Effector memory CD4-positive, alpha-beta T cell (primary cell): Measurements from ENCODE around the gene IPCEF1.
"Not testable (repeated sequence)": the region's sequence is repeated elsewhere in the genome, so short reads cannot be mapped to it uniquely, and the experiment has no call there.

Experiments used
- DNase-seq, 3 donors: peaks; one replicate each; pipeline ENCODE4 v3.0.0-alpha.2; 2020
- H3K27ac ChIP-seq: 2 replicates; pipeline ENCODE4 v1.7.0; 2013; ENCODE audit warnings: mild to moderate bottlenecking, low read length, moderate library complexity; ENCODE audit not compliant: insufficient read depth, poor library complexity, severe bottlenecking
- H3K27me3 ChIP-seq: replicated peaks from 2 replicates; pipeline ENCODE4 v1.7.0; 2013; ENCODE audit warnings: mild to moderate bottlenecking, low read length; ENCODE audit not compliant: insufficient read depth, control insufficient read depth, poor library complexity, severe bottlenecking
- H3K36me3 ChIP-seq: 2 replicates; pipeline ENCODE4 v1.7.0; 2013; ENCODE audit warnings: mild to moderate bottlenecking, low read length, moderate library complexity; ENCODE audit not compliant: control insufficient read depth, insufficient read depth
- H3K4me1 ChIP-seq: 2 replicates; pipeline ENCODE4 v1.7.0; 2013; ENCODE audit warnings: low read length, mild to moderate bottlenecking; ENCODE audit not compliant: control insufficient read depth, insufficient read depth, poor library complexity, severe bottlenecking
- H3K4me3 ChIP-seq: 2 replicates; pipeline ENCODE4 v1.7.0; 2013; ENCODE audit warnings: low read length, low read depth, mild to moderate bottlenecking; ENCODE audit not compliant: insufficient read depth, poor library complexity, severe bottlenecking
- H3K9me3 ChIP-seq: 2 replicates; pipeline ENCODE4 v1.7.0; 2013; ENCODE audit warnings: mild to moderate bottlenecking, low read length, moderate library complexity; ENCODE audit not compliant: control insufficient read depth

Gene IPCEF1

DNA sequence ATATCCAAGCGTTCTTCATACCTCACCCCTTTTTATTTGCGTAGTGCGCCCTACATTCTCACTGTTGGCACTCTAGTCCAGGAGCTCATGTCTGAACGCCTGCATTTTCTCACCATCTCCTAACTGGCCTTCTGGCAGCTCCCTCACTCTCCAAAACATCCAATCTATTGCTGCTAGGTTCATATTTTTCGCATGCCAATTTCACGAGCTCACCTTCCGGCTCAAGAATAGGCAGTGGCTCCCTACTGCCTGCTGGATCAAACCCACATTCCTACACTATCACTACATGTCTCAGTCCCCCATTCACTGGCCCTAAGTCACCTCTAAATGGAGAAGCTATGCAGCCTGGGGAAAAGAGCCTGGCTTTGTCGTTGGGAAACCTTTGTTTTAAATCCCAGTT is 115.0 kb downstream of the IPCEF1 start:
- DNase-seq, result no peak
- no peak overlapping the region for H3K4me3 ChIP-seq
- peaks cover 32% of the 10 kb centered on the region for H3K4me1 ChIP-seq
- no peaks in the 10 kb centered on the region for H3K9me3 ChIP-seq
- no peaks in the 10 kb centered on the region for H3K36me3 ChIP-seq
- H3K27me3 ChIP-seq, result no peaks in the 10 kb centered on the region
- no peak overlapping the region for H3K27ac ChIP-seq

DNA sequence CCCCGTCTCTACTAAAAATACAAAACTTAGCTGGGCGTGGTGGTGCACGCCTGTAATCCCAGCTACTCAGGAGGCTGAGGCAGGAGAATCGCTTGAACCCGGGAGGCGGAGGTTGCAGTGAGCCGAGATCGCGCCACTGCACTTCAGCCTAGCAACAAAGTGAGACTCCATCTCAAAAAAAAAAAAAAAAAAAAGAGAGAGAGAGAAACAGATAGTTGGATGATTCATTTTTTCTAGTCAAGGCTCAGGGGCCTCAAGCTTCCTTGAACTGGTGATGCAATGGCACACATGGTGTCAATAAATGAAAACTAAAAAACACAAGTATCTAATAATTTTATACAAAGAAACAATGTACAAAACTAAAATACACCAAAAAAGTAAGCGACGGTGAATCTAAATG is 115.5 kb downstream of the IPCEF1 start:
- H3K36me3 ChIP-seq, H3K27ac ChIP-seq, DNase-seq, H3K27me3 ChIP-seq, H3K4me3 ChIP-seq, H3K9me3 ChIP-seq: not testable (repeated sequence)
- H3K4me1 ChIP-seq, result peaks cover 32% of the 10 kb centered on the region

DNA sequence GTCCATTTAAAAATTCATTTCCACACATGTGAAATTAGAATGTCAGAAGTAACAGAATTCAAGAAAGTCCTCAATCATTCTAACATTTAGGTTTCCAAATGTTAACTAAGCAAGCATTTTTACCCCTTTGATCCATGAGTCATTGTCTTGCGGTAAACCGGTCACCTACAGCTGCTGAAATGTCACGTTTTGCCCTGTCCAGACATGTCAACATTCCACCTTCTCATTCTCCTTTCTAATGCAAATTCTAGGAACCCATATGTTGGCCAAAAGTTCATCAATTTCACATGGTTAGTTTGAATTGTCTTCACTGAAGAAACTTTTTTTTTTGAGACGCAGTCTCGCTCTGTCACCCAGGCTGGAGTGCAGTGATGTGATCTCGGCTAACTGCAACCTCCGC is 117.2 kb downstream of the IPCEF1 start:
- DNase-seq, result no peak

DNA sequence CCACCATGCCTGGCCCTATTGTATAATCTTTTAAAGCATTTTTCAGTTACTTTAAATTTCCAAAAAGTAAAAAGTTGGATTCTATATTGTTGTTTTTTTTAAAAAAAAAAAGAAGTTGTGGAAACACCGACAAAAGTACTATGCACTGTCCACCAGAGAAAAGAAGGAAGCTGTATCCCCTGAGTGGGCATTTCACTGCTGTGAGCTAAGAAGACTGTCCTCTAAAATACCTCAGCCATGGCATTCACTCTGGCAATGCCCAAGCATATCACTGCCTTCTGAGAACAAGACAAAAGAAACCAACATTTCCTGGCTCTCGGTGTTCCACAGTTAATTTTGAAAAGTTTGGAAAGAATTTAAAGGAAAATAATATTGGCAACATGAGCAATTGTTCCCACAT is 117.8 kb downstream of the IPCEF1 start:
- DNase-seq, result no peak
- Histone ChIP-seq H3K36me3 (no peaks in the 10 kb centered on the region), H3K4me3 (no peak overlapping the region), H3K27ac (no peak overlapping the region), H3K27me3 (no peaks in the 10 kb centered on the region), H3K9me3 (no peaks in the 10 kb centered on the region), H3K4me1 (peaks cover 31% of the 10 kb centered on the region)

More for the DNA sequence above, 117.2 kb downstream of the IPCEF1 start:
- H3K27ac ChIP-seq, result no peak overlapping the region
- no peaks in the 10 kb centered on the region for H3K27me3 ChIP-seq
- H3K9me3 ChIP-seq, result no peaks in the 10 kb centered on the region
- H3K4me3 ChIP-seq, result no peak overlapping the region
- peaks cover 28% of the 10 kb centered on the region for H3K4me1 ChIP-seq
- no peaks in the 10 kb centered on the region for H3K36me3 ChIP-seq

DNA sequence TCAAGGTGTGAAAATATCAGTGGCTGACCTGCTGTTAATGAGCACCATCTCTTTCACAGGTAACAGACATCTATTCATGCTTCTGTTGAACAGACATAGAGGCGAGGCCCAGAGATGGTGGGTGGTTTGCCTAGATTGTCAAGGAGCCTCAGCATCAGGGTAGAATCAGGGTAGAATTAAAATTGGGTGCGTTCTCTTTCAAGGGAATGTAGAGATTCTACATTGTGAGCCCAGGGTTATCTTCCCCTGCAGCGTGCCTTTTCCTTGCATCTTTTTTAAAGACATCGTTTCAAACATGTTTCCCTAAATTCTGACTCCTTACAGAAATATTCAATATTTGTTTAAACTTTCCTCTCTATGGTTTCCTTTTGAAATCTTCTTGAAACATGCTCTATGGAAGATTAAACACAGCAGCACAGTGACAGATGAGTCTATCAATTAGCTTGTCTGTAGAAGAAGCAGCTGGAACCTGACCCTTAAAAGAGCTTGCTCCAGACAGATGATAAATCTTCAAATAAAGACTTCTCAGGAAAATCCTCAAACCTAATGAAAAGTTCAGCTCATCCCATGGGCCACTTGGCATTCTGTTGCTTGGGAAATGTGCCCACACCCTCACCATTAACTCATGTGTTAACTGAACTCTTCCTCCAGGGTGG is 119.8 kb downstream of the IPCEF1 start:
- H3K9me3 ChIP-seq, result no peaks in the 10 kb centered on the region
- H3K4me1 ChIP-seq, result peaks cover 26% of the 10 kb centered on the region
- H3K27ac ChIP-seq, result no peak overlapping the region
- no peak for DNase-seq
- no peak overlapping the region for H3K4me3 ChIP-seq
- H3K27me3 ChIP-seq, result no peaks in the 10 kb centered on the region
- H3K36me3 ChIP-seq, result no peaks in the 10 kb centered on the region

DNA sequence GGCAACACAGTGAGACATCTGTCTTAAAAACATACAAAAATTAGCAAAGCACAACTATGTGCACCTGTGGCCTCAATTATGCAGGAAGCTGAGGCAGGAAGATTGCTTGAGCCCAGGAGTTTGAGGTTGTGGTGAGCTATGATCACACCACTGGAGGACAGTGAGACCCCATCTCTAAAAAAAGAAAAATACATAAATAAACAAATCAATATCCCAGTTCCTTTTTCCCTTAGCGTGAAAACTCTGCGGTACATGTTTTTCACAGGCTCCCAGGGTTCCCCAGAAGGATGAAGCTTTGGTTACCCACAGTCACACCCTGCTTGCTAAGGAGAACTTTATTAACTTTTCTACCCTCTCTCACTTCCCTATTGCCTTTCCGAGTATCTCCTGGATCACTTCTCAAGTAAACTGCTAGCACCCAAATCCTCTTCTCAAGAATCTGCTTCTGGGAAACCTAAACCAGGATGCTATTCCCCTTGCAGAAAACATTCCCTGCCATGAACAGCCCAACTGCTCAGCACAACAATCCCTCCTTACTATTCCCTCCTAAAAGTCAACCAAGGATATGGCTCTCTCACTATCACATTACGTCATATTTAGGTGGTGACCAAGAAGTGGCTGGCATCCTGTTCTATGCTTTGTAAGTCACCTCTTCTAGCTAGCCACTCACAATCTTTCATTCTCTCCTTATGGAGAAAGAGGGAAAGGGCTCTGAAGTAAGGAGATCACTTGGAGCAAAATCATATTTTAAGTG is 122.4 kb downstream of the IPCEF1 start:
- no peak for DNase-seq
- Histone ChIP-seq H3K4me1 (peaks cover 28% of the 10 kb centered on the region), H3K4me3 (no peak overlapping the region), H3K9me3 (no peaks in the 10 kb centered on the region), H3K36me3 (no peaks in the 10 kb centered on the region), H3K27me3 (no peaks in the 10 kb centered on the region), H3K27ac (peak overlapping the region; percentile 9)

DNA sequence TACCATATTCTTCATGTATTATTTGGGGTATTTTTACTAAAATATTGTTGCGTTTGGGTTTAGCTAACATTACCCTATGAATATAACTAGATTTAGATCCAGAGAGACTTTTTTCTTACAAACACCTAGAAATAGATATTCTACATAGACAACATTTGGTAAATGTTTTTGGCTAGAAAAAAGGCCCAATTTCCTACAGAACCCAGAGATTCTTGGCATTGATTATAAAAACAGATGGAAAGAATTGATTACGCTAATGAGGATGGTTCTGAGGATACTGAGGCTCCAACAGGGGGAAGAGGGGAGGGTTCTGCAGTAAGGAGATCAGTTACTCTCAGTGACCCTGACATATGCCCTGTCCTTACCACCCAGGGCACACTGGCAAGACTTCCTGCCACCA is 123.2 kb downstream of the IPCEF1 start:
- no peak for DNase-seq
- no peak overlapping the region for H3K27ac ChIP-seq

DNA sequence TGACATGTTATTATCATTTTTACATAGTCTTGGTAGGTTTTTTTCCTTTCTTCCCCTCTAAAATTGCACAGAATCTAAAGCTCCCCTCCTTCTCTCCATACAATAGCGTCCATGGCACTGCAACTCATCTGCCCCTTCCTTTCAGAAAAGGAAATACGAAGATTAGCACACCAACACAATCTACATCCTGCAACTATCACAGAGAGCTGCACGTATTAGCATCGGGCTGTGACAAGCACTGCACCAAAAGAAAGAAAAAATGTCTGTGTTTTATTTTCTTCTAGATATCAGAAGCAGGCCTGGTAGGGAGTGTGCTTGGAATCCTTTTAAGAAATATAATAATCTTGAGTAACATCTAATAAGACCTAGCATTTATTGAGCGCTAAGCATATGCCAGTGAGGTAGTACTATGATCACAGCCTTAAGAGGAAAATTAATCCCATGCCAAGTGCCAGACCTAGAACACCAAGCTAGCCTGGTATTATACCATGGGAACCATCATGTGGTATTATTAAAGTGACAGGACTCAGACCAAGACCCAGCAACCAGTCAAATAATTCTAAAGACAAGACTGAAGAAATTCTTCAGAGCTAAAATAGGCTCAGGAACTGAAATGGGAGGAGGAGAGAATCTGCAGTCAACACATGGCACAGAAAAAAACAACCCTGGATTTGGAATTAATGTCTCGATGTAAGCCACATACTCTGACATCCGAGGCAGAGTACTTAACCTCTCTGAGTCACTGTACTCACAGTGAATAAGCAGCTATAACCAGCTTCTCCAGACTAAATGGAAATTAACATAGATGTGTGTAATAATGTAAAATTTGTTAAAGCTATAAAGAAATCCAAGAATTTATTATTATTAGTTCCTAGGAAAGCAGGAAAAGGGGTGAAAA is 124.3 kb downstream of the IPCEF1 start:
- peaks cover 21% of the 10 kb centered on the region for H3K4me1 ChIP-seq
- H3K36me3 ChIP-seq, result no peaks in the 10 kb centered on the region
- H3K9me3 ChIP-seq, result no peaks in the 10 kb centered on the region
- peak overlapping the region; percentile 15 for H3K4me3 ChIP-seq
- peak overlapping the region; percentile 38 for H3K27ac ChIP-seq
- no peaks in the 10 kb centered on the region for H3K27me3 ChIP-seq
- DNase-seq, result no peak

More for the DNA sequence above, 123.2 kb downstream of the IPCEF1 start:
- Histone ChIP-seq H3K9me3 (no peaks in the 10 kb centered on the region), H3K4me3 (no peak overlapping the region), H3K4me1 (peaks cover 21% of the 10 kb centered on the region), H3K36me3 (no peaks in the 10 kb centered on the region), H3K27me3 (no peaks in the 10 kb centered on the region)

DNA sequence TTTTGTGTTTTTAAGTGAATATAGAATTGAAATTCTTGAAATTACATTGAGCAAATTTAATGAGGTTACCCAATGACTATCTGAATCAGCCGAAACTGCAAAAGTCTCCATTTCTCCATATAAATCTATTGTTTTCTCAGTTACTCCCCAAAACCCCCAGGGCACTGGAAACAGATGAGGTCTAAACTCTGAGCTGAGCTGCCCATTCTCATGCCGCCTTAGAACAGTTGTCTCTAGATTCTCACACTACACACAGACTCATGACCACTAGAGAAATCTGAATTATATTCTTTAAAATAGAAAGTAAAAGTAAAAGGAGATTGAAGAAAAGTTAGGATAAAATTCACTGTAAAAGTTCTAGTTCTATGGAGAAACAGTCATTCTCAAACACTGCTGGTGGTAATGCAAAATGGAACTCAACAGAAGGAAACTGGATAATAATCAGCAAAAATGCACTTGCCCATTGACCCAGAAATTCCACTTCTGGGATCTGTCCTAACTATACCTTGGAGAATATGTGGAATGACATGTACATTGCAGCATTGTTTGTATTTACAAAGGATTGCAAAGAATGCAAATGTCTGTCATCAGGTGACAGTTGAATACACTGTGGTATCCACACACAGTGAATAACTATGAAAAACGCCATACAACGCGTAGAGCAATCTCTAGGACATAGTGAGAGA is 125.5 kb downstream of the IPCEF1 start:
- Histone ChIP-seq H3K36me3 (no peaks in the 10 kb centered on the region), H3K9me3 (no peaks in the 10 kb centered on the region), H3K4me3 (peak overlapping the region; percentile 22), H3K4me1 (peaks cover 21% of the 10 kb centered on the region), H3K27ac (peak overlapping the region; percentile 41), H3K27me3 (no peaks in the 10 kb centered on the region)
- no peak for DNase-seq
